Measurements from ENCODE around the gene ZNF253.

DNA sequence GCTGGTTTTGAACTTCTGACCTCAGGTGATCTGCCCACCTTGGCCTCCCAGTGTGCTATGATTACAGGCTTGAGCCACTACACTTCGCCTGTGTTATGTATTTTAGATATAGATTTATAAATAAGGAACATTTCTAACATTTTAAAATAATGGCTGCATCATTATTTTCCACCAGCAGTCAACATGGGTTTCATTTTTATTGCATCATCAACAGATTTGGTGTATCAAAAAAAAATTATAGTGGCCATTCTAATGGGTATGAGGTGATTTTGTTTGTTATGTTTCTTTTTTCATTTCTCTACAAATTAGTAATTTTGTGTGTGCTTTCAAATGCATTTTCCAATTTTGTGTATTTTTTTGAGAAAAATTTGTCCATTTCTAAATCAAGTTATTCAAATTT is 18.9 kb downstream of the ZNF253 start:
- TF ChIP-seq EZH2 (IDR thresholded peaks at IDR 0.05) = no peak
- TF ChIP-seq POLR2AphosphoS5 (IDR thresholded peaks at IDR 0.05; ENCODE audit: borderline replicate concordance, low read depth, low read length) = no peak
